Measurements from ENCODE around the gene CSNK1A1.

GRCh38 chr5:149576021-149576420 is 24.8 kb upstream of the CSNK1A1 start:
- TF ChIP-seq CTCF (IDR thresholded peaks at IDR 0.05) (no peak), ZFX (IDR thresholded peaks at IDR 0.05; ENCODE audit: borderline replicate concordance) (no peak)

Measured in 22Rv1 (cell line).